ENCODE data around the gene GMNN.

GMNN gene

GRCh38 chr6:24818346-24818745, 43.6 kb downstream of the GMNN start:
- DNase-seq = no peak

GRCh38 chr6:24821860-24822444, 47.2 kb downstream of the GMNN start:
- no peak for DNase-seq

- DNase-seq = no peak
Observed at GRCh38 chr6:24822696-24823095, 48.0 kb downstream of the GMNN start.

- DNase-seq = no peak
Observed at GRCh38 chr6:24823185-24823584, 48.4 kb downstream of the GMNN start.

- no peak for DNase-seq
Observed at GRCh38 chr6:24824142-24824938, 49.6 kb downstream of the GMNN start.

- no peak for DNase-seq
Observed at GRCh38 chr6:24825130-24825630, 50.4 kb downstream of the GMNN start.

GRCh38 chr6:24827162-24827561, 52.4 kb downstream of the GMNN start:
- DNase-seq = no peak

- no peak for DNase-seq
Observed at GRCh38 chr6:24827970-24828369, 53.2 kb downstream of the GMNN start.

GRCh38 chr6:24829657-24830056, 54.9 kb downstream of the GMNN start:
- no peak for DNase-seq

- DNase-seq = no peak
Observed at GRCh38 chr6:24831771-24832716, 57.3 kb downstream of the GMNN start.

- no peak for DNase-seq
Observed at GRCh38 chr6:24832794-24833193, 58.1 kb downstream of the GMNN start.

- no peak for DNase-seq
Observed at GRCh38 chr6:24833711-24834386, 59.1 kb downstream of the GMNN start.

Measured in NCI-H748 treated with DMSO at 0.1 percent for 48 hours (cell line).